Smooth muscle cell of trachea (primary cell): Measurements from ENCODE around the gene CALCOCO2. TPM values are rescaled to one million over a fixed set of nuclear protein-coding genes. Genes with fewer than 3 reads are reported as not detected.

ENCODE experiments used
- total RNA-seq: library from RNA; depleted of rRNA; stranded (reverse); fragments of >200 nt; gene quantifications from 2 replicates; pipeline ENCODE4 v1.2.1, GENCODE V29; 2014

CALCOCO2 gene, protein sequence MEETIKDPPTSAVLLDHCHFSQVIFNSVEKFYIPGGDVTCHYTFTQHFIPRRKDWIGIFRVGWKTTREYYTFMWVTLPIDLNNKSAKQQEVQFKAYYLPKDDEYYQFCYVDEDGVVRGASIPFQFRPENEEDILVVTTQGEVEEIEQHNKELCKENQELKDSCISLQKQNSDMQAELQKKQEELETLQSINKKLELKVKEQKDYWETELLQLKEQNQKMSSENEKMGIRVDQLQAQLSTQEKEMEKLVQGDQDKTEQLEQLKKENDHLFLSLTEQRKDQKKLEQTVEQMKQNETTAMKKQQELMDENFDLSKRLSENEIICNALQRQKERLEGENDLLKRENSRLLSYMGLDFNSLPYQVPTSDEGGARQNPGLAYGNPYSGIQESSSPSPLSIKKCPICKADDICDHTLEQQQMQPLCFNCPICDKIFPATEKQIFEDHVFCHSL
- total RNA-seq = 48.1 and 67.9 TPM in 2 replicates

DNA sequence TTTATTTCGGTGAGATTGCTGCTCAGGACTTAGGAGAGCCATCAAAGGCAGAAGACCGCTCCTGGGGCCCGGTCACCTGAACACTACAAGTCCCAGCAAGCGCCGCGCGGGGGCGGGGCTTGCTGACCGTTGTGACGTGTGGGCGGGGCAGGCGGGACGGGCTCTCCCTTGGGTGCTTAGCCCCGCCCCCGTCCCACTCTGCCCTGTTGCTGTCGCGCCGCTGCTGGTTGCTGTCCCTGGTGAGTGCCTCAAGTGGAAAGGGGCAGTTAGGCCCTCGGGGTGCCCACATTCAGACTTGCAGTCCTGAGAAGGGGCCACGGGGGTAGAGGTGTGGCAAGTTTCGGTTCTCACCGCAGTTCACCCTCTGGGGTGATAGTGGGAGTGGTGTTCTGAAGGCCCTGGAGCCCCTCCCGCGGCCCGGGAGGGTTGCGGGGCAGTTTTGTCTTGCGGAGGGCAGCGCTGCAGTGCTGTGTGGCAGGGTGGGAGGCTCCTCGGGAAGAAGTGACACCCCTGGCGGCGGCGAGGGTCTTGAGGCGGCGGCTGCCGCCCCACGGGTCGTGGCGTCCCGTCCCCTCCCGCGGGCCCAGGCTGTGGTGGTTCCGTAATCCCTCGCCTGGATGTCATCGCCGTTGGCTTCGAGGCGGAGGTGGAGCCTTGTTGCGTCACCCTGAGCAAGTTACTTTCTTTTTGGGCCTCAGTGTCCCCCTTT lies at the start of gene CALCOCO2:
TSS of gene CALCOCO2 (plus strand) at position 196 of the 709 bp plus-strand sequence. CDS start 10,673 bp downstream, outside the sequence.

DNA sequence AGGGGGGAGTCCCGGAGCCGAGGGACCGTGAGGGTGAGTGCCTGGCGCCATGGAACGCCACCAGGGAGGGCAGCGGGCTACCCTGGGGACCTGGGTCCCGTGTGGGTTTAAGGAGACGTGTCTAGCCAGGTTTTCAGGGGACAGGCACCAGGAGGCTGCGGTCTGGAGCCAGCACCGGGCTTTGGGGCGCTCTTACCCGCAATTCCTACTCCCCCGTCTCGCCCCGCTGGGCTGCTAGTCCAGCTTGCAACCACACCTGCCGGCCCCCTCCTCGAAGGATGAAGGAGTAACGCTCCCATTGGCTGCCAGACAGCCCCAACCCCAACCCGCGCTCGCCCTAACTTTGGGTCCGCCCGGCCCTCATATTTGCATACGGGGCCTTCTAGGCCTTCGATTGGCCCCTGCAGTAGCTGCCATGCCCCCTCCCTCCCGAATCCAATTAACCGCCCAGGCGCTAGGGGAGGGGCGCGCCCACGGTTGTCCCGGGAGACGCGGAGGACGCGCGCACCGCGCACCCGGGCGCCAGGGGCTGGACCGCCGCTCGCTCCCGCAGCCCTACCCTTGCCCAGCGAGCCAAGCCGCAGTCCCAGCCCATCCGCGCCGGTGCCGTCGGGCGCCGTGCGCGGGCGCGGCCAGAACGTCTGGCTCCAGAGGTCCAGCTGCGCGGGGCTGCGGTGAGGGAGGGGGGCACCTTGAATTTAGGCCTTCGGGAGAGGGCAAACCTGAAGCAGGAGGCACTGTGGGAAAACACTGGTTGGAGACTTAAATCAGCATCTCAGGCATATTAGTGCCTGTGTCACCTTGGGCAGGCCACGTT lies 13.9 kb upstream of the CALCOCO2 start, which contains the start of gene TTLL6:
TSS of gene TTLL6 (minus strand) at position 456 of the 817 bp plus-strand sequence. CDS start at position 299, 157 bp downstream.

DNA sequence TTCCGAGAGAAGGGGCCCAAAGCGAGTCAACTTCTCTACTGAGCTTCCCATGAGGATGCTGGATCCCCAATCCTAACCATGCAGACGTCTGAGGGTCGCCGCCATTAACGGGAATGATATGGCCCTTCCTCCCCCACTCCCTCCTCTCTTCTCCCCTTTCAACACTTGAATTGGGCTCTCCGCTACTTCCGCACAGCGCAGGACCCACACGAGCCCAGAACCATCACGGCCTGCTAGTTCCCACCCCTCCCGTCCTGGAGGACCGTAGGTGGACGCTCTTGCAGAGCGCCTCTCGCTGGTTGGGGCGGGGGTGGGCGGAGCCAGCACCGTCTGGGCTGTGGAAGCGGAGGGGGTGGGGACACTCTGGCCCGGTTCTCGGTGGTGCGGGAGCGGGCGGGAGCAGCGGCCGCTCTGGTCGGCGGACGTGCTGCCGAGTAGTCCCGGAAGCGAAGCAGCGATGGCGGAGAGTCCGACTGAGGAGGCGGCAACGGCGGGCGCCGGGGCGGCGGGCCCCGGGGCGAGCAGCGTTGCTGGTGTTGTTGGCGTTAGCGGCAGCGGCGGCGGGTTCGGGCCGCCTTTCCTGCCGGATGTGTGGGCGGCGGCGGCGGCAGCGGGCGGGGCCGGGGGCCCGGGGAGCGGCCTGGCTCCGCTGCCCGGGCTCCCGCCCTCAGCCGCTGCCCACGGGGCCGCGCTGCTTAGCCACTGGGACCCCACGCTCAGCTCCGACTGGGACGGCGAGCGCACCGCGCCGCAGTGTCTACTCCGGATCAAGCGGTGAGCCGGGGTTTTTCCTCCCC lies 77.4 kb downstream of the CALCOCO2 start, which contains the start of gene UBE2Z:
TSS of gene UBE2Z (plus strand) at position 361 of the 797 bp plus-strand sequence. CDS start at position 458, 97 bp downstream.

Other genes with a start within 250 kb of the CALCOCO2 start
- gene HOXB3, start 240.8 kb upstream of the CALCOCO2 start, total RNA-seq = 16.7 and 17.3 TPM in 2 replicates
- gene HOXB5, start 237.3 kb upstream of the CALCOCO2 start, total RNA-seq = under 0.01 and 0.29 TPM in 2 replicates
- gene HOXB6, start 226.0 kb upstream of the CALCOCO2 start, total RNA-seq = 0.73 and 0.83 TPM in 2 replicates
- 1.7 and 2.0 TPM in 2 replicates for gene HOXB7, start 220.0 kb upstream of the CALCOCO2 start, total RNA-seq
- not detected in 2 replicates for gene HOXB8, start 215.7 kb upstream of the CALCOCO2 start, total RNA-seq
- under 0.01 TPM in 1 of 2 replicates, not detected in the other for gene HOXB9, start 204.7 kb upstream of the CALCOCO2 start, total RNA-seq
- gene PRAC1, start 108.5 kb upstream of the CALCOCO2 start, total RNA-seq = not detected in 2 replicates
- not detected in 2 replicates for gene PRAC2, start 107.8 kb upstream of the CALCOCO2 start, total RNA-seq
- not detected in 2 replicates for gene HOXB13, start 102.3 kb upstream of the CALCOCO2 start, total RNA-seq
- gene TTLL6, start 13.8 kb upstream of the CALCOCO2 start, total RNA-seq = under 0.01 and 0.58 TPM in 2 replicates
- gene ATP5MC1, start 61.8 kb downstream of the CALCOCO2 start, total RNA-seq = 42.5 and 43.9 TPM in 2 replicates
- gene UBE2Z, start 77.4 kb downstream of the CALCOCO2 start, total RNA-seq = 66.6 and 118 TPM in 2 replicates
- gene SNF8, start 113.8 kb downstream of the CALCOCO2 start, total RNA-seq = 100 and 149 TPM in 2 replicates
- 0.33 TPM in 1 of 2 replicates, not detected in the other for gene GIP, start 137.6 kb downstream of the CALCOCO2 start, total RNA-seq
- gene IGF2BP1, start 166.3 kb downstream of the CALCOCO2 start, total RNA-seq = 2.6 and 3.3 TPM in 2 replicates